ENCODE data around the gene SORT1.

The SORT1 gene

DNA sequence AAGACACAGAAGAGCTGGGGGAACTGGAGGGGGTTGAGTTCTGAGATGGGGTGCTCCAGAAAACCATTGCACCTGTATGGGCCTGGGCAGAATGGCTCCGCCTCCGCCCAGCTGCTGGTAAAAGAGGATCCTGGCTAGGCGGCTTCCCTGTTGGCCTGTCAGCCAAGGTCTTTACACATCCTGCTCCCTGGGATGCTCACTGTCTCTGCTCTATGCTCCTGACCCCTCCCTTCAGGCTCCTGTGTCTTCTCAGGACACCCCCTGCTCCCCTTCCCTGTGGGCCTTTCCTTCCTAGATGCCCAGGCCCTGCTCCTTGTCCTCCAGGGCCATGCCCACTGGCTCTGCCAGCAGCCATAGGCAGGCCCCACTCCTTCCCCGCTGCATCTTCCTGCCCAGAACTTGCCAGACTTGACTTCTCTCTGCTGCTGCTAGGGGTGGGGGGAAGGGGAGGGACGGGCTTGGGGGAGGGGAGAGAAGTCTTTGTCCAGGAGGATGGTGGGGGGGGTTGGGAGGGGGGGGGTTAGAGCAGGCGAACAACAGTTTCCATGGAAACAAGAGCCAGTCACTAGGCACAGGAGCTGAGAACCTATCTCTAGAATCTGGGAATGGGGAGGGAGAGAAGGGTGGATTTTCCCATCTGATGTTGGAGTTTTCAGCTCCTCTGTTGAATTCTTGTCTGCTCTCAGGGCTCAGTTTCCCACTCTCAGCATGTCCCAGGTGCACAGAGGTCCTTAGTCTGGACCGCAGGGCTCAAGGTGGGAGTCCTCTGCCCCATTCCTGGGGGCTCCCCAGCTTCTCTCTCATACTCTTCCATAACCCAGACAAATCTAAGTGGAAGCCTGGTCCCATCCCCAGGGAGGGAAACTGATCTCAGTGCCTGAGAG lies 137.8 kb downstream of the SORT1 start:
- no peak for TF ChIP-seq ZNF274 (IDR thresholded peaks at IDR 0.05; ENCODE audit: low read depth, low read length)
- H3K4me3 ChIP-seq (ENCODE audit: low read length): no peak overlapping the region
